Activated T-helper 1 cell treated with Interleukin-2 at 50 U/mL for 16 hours (primary cell): ENCODE results near the gene ENHO.
A peak's percentile ranks its signal among the peaks of the same experiment; 100 is the strongest.
"Not testable (repeated sequence)": the region's sequence is repeated elsewhere in the genome, so short reads cannot be mapped to it uniquely, and the experiment has no call there.

Source experiments
- DNase-seq: peaks from one replicate; pipeline ENCODE4 v3.0.0-alpha.2; 2020; ENCODE audit warnings: low read depth

Gene ENHO

GRCh38 chr9:34506623-34507022 lies 16.2 kb downstream of the ENHO start:
- DNase-seq = no peak

- DNase-seq = no peak
Observed at GRCh38 chr9:34505370-34506120, 17.2 kb downstream of the ENHO start.

GRCh38 chr9:34503406-34503805 lies 19.4 kb downstream of the ENHO start:
- DNase-seq = no peak

- no peak for DNase-seq
Observed at GRCh38 chr9:34502891-34503290, 19.9 kb downstream of the ENHO start.

GRCh38 chr9:34502471-34502870 lies 20.3 kb downstream of the ENHO start:
- DNase-seq = no peak

- DNase-seq = no peak
Observed at GRCh38 chr9:34501889-34502425, 20.8 kb downstream of the ENHO start.

GRCh38 chr9:34501372-34501771 lies 21.4 kb downstream of the ENHO start:
- no peak for DNase-seq

- peak; percentile 45 for DNase-seq
Observed at GRCh38 chr9:34500623-34501267, 22.0 kb downstream of the ENHO start.

- DNase-seq = no peak
Observed at GRCh38 chr9:34499076-34499475, 23.7 kb downstream of the ENHO start.

GRCh38 chr9:34498553-34498952 lies 24.2 kb downstream of the ENHO start:
- no peak for DNase-seq

GRCh38 chr9:34496149-34496712 lies 26.6 kb downstream of the ENHO start:
- no peak for DNase-seq

GRCh38 chr9:34493972-34494535 lies 28.7 kb downstream of the ENHO start:
- DNase-seq = no peak

- no peak for DNase-seq
Observed at GRCh38 chr9:34492051-34492450, 30.7 kb downstream of the ENHO start.

GRCh38 chr9:34491596-34491995 lies 31.2 kb downstream of the ENHO start:
- DNase-seq = no peak

- no peak for DNase-seq
Observed at GRCh38 chr9:34490760-34491159, 32.0 kb downstream of the ENHO start.

GRCh38 chr9:34490360-34490759 lies 32.4 kb downstream of the ENHO start:
- DNase-seq = no peak

- DNase-seq = no peak
Observed at GRCh38 chr9:34486572-34486971, 36.2 kb downstream of the ENHO start.

- no peak for DNase-seq
Observed at GRCh38 chr9:34485822-34486221, 37.0 kb downstream of the ENHO start.

- no peak for DNase-seq
Observed at GRCh38 chr9:34484678-34485077, 38.1 kb downstream of the ENHO start.

GRCh38 chr9:34482746-34483145 lies 40.0 kb downstream of the ENHO start:
- DNase-seq = not testable (repeated sequence)

GRCh38 chr9:34481620-34482019 lies 41.2 kb downstream of the ENHO start:
- not testable (repeated sequence) for DNase-seq

- no peak for DNase-seq
Observed at GRCh38 chr9:34479431-34479866, 43.3 kb downstream of the ENHO start.

GRCh38 chr9:34477541-34477940 lies 45.2 kb downstream of the ENHO start:
- DNase-seq = no peak
